SK-N-MC (cell line): ENCODE results near the gene BST1.

Experiments used
- EZH2 ChIP-seq: fragments of 200-600 bp; sonication (generic); IDR thresholded peaks from one replicate; pipeline ENCODE4 v1.6.1; 2017; ENCODE audit warnings: antibody characterized with exemption
- FOXP2 ChIP-seq: optimal IDR thresholded peaks from 2 replicates; pipeline ENCODE3; 2011; ENCODE audit warnings: mild to moderate bottlenecking, moderate library complexity; ENCODE audit not compliant: insufficient read depth; ENCODE audit errors: extremely low read length, control extremely low read depth
- POLR2AphosphoS5 ChIP-seq: IDR thresholded peaks from 2 replicates; pipeline ENCODE4 v1.6.1; 2012; ENCODE audit warnings: mild to moderate bottlenecking, low read depth, low read length, borderline replicate concordance

GRCh38 chr4:15711762-15712161 is 8.9 kb downstream of the BST1 start:
- TF ChIP-seq POLR2AphosphoS5: no peak
- TF ChIP-seq FOXP2: no peak
- TF ChIP-seq EZH2: no peak
